DND-41 (cell line): Measurements from ENCODE around the gene CHADL.

Source experiments
- ATAC-seq: fragments of 200-7000 bp; cut with Tn5 transposase; 3 replicates; pipeline ENCODE4 v1.9.1; 2021; ENCODE audit warnings: low read depth; ENCODE audit not compliant: insufficient read depth
- DNase-seq: peaks from one replicate; pipeline ENCODE4 v3.0.0-alpha.2; 2020
- H2AFZ ChIP-seq: 2 replicates; pipeline ENCODE4 v1.6.0; 2012; ENCODE audit warnings: low read depth, low read length
- H3K27ac ChIP-seq: 2 replicates; pipeline ENCODE4 v1.5.1; 2012; ENCODE audit warnings: low read length, inconsistent platforms
- H3K27me3 ChIP-seq: fragments of 200-600 bp; sonication (generic); 2 replicates; pipeline ENCODE4 v1.6.0; 2012; ENCODE audit warnings: low read length, mild to moderate bottlenecking, inconsistent platforms; ENCODE audit not compliant: insufficient read depth, poor library complexity
- H3K36me3 ChIP-seq: 2 replicates; pipeline ENCODE4 v1.5.1; 2012; ENCODE audit warnings: low read length, inconsistent platforms; ENCODE audit not compliant: insufficient read depth
- H3K4me1 ChIP-seq: 2 replicates; pipeline ENCODE4 v1.5.1; 2012; ENCODE audit warnings: mild to moderate bottlenecking, low read length; ENCODE audit not compliant: insufficient read depth
- H3K4me2 ChIP-seq: 2 replicates; pipeline ENCODE4 v1.6.0; 2012; ENCODE audit warnings: mild to moderate bottlenecking, moderate library complexity, low read length, inconsistent platforms; ENCODE audit not compliant: insufficient read depth
- H3K4me3 ChIP-seq, 2 experiments: fragments of 200-600 bp in 1 of 2; shearing (Covaris generic) in 1 of 2; 2 replicates each; pipeline ENCODE4 v1.5.1; 2012 to 2016; ENCODE audit warnings: inconsistent platforms in 2 of 2, low read length in 2 of 2, mild to moderate bottlenecking in 2 of 2, low read depth in 1 of 2, moderate library complexity in 1 of 2
- H3K79me2 ChIP-seq: 2 replicates; pipeline ENCODE4 v1.6.0; 2012; ENCODE audit warnings: low read length, inconsistent platforms; ENCODE audit not compliant: insufficient read depth
- H3K9ac ChIP-seq: 2 replicates; pipeline ENCODE4 v1.6.0; 2012; ENCODE audit warnings: low read depth, mild to moderate bottlenecking, inconsistent platforms, low read length, moderate library complexity
- H3K9me3 ChIP-seq: 2 replicates; pipeline ENCODE4 v1.5.1; 2012; ENCODE audit warnings: low read length, moderate library complexity, mild to moderate bottlenecking, inconsistent platforms; ENCODE audit not compliant: insufficient read depth, severe bottlenecking
- H4K20me1 ChIP-seq: 2 replicates; pipeline ENCODE4 v1.6.0; 2012; ENCODE audit warnings: low read length; ENCODE audit not compliant: insufficient read depth
- CTCF ChIP-seq: IDR thresholded peaks from 2 replicates; pipeline ENCODE4 v1.5.1; 2012; ENCODE audit warnings: borderline replicate concordance, low read length, moderate library complexity, mild to moderate bottlenecking; ENCODE audit not compliant: poor library complexity, severe bottlenecking; ENCODE audit errors: extremely low read depth
- EZH2 ChIP-seq: IDR thresholded peaks from 3 replicates; pipeline ENCODE4 v1.6.1; 2012; ENCODE audit warnings: borderline replicate concordance, low read depth, mild to moderate bottlenecking, moderate library complexity, low read length, inconsistent platforms; ENCODE audit not compliant: severe bottlenecking

The CHADL gene

DNA sequence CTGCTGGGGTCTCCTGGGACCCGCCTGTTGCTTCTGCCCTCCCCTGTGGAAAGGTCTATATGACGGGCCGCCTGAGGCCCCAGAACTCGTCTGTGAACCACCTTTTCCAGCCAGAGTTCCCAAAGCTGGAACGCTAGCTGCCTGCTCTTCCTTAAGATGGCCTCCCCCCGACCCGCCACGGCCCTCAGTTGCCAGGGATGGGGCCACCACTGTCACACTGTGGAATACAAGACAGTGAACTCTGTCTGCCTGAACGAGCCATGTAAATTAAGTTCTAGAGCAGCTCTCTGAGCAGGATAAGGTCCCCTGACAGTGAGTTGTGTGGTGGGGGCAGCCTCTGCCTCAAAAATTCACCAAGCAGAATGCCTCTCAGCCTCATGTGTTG is 10.3 kb downstream of the CHADL start:
- TF ChIP-seq EZH2 (no peak), CTCF (no peak)
- ATAC-seq (no peak), DNase-seq (no peak)
- Histone ChIP-seq H3K4me1 (no peaks in the 10 kb centered on the region), H3K4me2 (no peak overlapping the region), H3K27ac (no peak overlapping the region), H3K36me3 (peaks cover 45% of the 10 kb centered on the region), H3K9ac (no peak overlapping the region), H2AFZ (no peak overlapping the region), H3K9me3 (no peaks in the 10 kb centered on the region), H4K20me1 (no peaks in the 10 kb centered on the region), H3K27me3 (no peaks in the 10 kb centered on the region), H3K79me2 (no peaks in the 10 kb centered on the region), H3K4me3 (no peak overlapping the region)

GRCh38 chr22:41229730-41230400 is 10.9 kb downstream of the CHADL start:
- Histone ChIP-seq H3K4me1 (no peaks in the 10 kb centered on the region), H3K4me3 (no peak overlapping the region), H3K9ac (no peak overlapping the region), H3K79me2 (no peaks in the 10 kb centered on the region), H3K9me3 (no peaks in the 10 kb centered on the region), H4K20me1 (no peaks in the 10 kb centered on the region), H3K27ac (no peak overlapping the region), H2AFZ (no peak overlapping the region), H3K27me3 (no peaks in the 10 kb centered on the region), H3K4me2 (no peak overlapping the region), H3K36me3 (peaks cover 50% of the 10 kb centered on the region)
- TF ChIP-seq EZH2, result no peak
- no peak for TF ChIP-seq CTCF
- ATAC-seq (0 out of 3 replicates have a peak, but pooled peaks have one; percentile 12), DNase-seq (no peak)

DNA sequence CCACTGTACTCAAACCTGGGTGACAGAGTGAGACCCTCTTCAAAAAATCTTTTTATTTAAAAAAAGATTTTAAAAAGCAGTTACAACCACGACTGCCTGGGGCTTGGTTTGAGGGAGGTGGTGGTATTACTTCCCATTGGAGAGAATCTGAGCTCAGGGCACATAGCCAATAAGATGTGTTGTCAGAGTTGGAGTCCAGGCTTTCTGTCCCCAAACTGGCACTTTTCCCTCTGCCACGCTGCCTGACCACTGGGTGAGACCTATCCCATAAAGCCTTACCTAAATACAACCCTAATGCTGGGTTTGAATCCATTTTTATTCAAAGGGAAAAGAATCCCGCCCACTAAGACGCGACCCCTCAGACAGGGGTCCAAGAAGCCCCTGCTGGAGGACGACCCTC is 11.5 kb downstream of the CHADL start:
- H3K79me2 ChIP-seq, result no peaks in the 10 kb centered on the region
- H3K9ac ChIP-seq, result no peak overlapping the region
- H3K4me1 ChIP-seq, result no peaks in the 10 kb centered on the region
- H3K4me3 ChIP-seq, result no peak overlapping the region
- TF ChIP-seq EZH2 (no peak), CTCF (no peak)
- no peak overlapping the region for H3K27ac ChIP-seq
- no peak overlapping the region for H3K4me2 ChIP-seq
- peaks cover 57% of the 10 kb centered on the region for H3K36me3 ChIP-seq
- no peaks in the 10 kb centered on the region for H4K20me1 ChIP-seq
- DNase-seq (no peak), ATAC-seq (no peak)
- no peak overlapping the region for H2AFZ ChIP-seq
- H3K9me3 ChIP-seq, result no peaks in the 10 kb centered on the region
- H3K27me3 ChIP-seq, result no peaks in the 10 kb centered on the region
